ENCODE measurements around the gene SYNC.
"Not testable (repeated sequence)": the region's sequence is repeated elsewhere in the genome, so short reads cannot be mapped to it uniquely, and the experiment has no call there.

- TF ChIP-seq CTCF (conservative IDR thresholded peaks at IDR 0.05 in 1 of 2, IDR thresholded peaks at IDR 0.05 in 1 of 2; ENCODE audit: extremely low read depth in 1 of 2, insufficient read depth in 1 of 2, low read depth in 1 of 2, low read length in 2 of 2); EZH2 (IDR thresholded peaks at IDR 0.05; ENCODE audit: borderline replicate concordance, low read length): not testable (repeated sequence)
These were observed 5.6 kb downstream of the SYNC start for GRCh38 chr1:32696996-32697395.
